Right cardiac atrium (tissue), 5 donors: Measurements from ENCODE around the gene SPATC1L. TPM values are rescaled to one million over a fixed set of nuclear protein-coding genes. Genes with fewer than 3 reads are reported as not detected.

Experiments used
- ATAC-seq, 2 donors: fragments of 200-7000 bp; cut with Tn5 transposase; one replicate each; pipeline versions ENCODE4 v1.8.0 to v1.9.1; 2020; ENCODE audit warnings: moderate library complexity in 2 of 2, mild to moderate bottlenecking in 1 of 2
- DNase-seq, 3 donors: peaks; one replicate each; pipeline ENCODE4 v3.0.0-alpha.2; 2020
- H3K27ac ChIP-seq: one replicate; pipeline ENCODE4 v1.5.1; 2013; ENCODE audit warnings: mild to moderate bottlenecking, low read length, control low read depth, moderate library complexity
- H3K27me3 ChIP-seq: one replicate; pipeline ENCODE4 v1.6.1; 2013; ENCODE audit not compliant: control insufficient read depth, insufficient read depth
- H3K4me1 ChIP-seq: one replicate; pipeline ENCODE4 v1.6.1; 2013; ENCODE audit warnings: low read length; ENCODE audit not compliant: control insufficient read depth, insufficient read depth
- H3K4me3 ChIP-seq: one replicate; pipeline ENCODE4 v1.5.1; 2013; ENCODE audit warnings: low read length, control low read depth
- H3K9me3 ChIP-seq: one replicate; pipeline ENCODE4 v1.6.1; 2013; ENCODE audit warnings: low read length; ENCODE audit not compliant: control insufficient read depth
- WGBS: extraction: QIAGEN DNeasy Blood & Tissue Kit; methylation state at CpG from one replicate; pipeline ENCODE4 v1.1.7; 2013; 5-methylcytosine and 5-hydroxymethylcytosine counted together
- intact Hi-C, 4 donors: fragments of 100-400 bp; cut with DNase I; formaldehyde crosslinking; loops; one replicate each; pipeline versions ENCODE4 v1.11.0 to v1.14.0; 2022 to 2023
- polyA plus RNA-seq: library from polyadenylated mRNA; stranded (reverse); fragments of 200-250 nt; gene quantifications from one replicate; pipeline ENCODE4 v1.2.3, GENCODE V29; 2013
- total RNA-seq, 4 donors: library from RNA; stranded (reverse); fragmentation: NEBNext Ultra II Directional; extraction: Animal tissue kit (Norgen Biotek cat#: 25700); gene quantifications; one replicate each; pipeline ENCODE4 v1.2.1, GENCODE V29; 2021
- donor health status: healthy with polysubstance abuse.
- donor health status: DM: no; HTN: yes; CAD: no.
- donor health status: DM: no; HTN: no; CAD: no.
- donor health status: DM: no; HTN: yes; CAD: no; lungs with severe emphysema.
- donor health status: DM: yes; HTN: yes; CAD: no.

SPATC1L gene
- total and polyA plus RNA-seq, 5 donors = 8.8 to 12.0 (median 11.3) TPM

GRCh38 chr21:46214478-46215340, 30.4 kb upstream of the SPATC1L start:
- Histone ChIP-seq H3K4me3 (no peak overlapping the region), H3K27me3 (no peaks in the 10 kb centered on the region), H3K9me3 (no peaks in the 10 kb centered on the region), H3K4me1 (no peaks in the 10 kb centered on the region), H3K27ac (no peak overlapping the region)
- ATAC-seq = no peak
- DNase-seq = no peak
- WGBS = 92% methylated on average over 27 of the region's 27 CpGs
- intact Hi-C loops = loop anchor here in 2 of 4 donors (10.0 kb wide), 2 partner anchors 60 kb away; partner anchors contain the start of gene FTCD (in 1 of the 2)

- Histone ChIP-seq H3K4me1 (no peaks in the 10 kb centered on the region), H3K27me3 (no peaks in the 10 kb centered on the region), H3K4me3 (no peak overlapping the region), H3K9me3 (no peaks in the 10 kb centered on the region), H3K27ac (no peak overlapping the region)
- intact Hi-C loops = loop anchor here in 2 of 4 donors (10.0 kb wide), 2 partner anchors 59 to 61 kb away; partner anchors contain the start of gene FTCD (in 1 of the 2)
- ATAC-seq (no peak), DNase-seq (peak in 1 of 3 donors; percentile 53)
- WGBS = 71% methylated on average over 15 of the region's 15 CpGs
Measured at GRCh38 chr21:46213620-46214286, 29.5 kb upstream of the SPATC1L start.

GRCh38 chr21:46212721-46213484, 28.6 kb upstream of the SPATC1L start:
- Histone ChIP-seq H3K27ac (no peak overlapping the region), H3K4me3 (no peak overlapping the region), H3K27me3 (no peaks in the 10 kb centered on the region), H3K9me3 (no peaks in the 10 kb centered on the region), H3K4me1 (no peaks in the 10 kb centered on the region)
- intact Hi-C loops = loop anchor here in 2 of 4 donors (10.0 kb wide), 2 partner anchors 58 to 62 kb away; partner anchors contain the start of gene FTCD (in 1 of the 2)
- DNase-seq = no peak
- WGBS = 92% methylated on average over 18 of the region's 18 CpGs
- no peak for ATAC-seq

GRCh38 chr21:46211786-46212720, 27.8 kb upstream of the SPATC1L start:
- intact Hi-C loops = loop anchor here in 2 of 4 donors (10.0 kb wide), 2 partner anchors 57 to 63 kb away; partner anchors contain the start of gene FTCD (in 1 of the 2)
- WGBS = 88% methylated on average over 23 of the region's 23 CpGs
- no peak for DNase-seq

GRCh38 chr21:46211376-46211775, 27.1 kb upstream of the SPATC1L start:
- no peak for DNase-seq
- WGBS = 91% methylated on average over 7 of the region's 7 CpGs

More at GRCh38 chr21:46211786-46212720, 27.8 kb upstream of the SPATC1L start:
- no peaks in the 10 kb centered on the region for H3K4me1 ChIP-seq
- H3K9me3 ChIP-seq = no peaks in the 10 kb centered on the region
- ATAC-seq = no peak
- no peak overlapping the region for H3K27ac ChIP-seq
- H3K27me3 ChIP-seq = no peaks in the 10 kb centered on the region
- H3K4me3 ChIP-seq = no peak overlapping the region

GRCh38 chr21:46210378-46211136, 26.3 kb upstream of the SPATC1L start:
- intact Hi-C loops = loop anchor here in 2 of 4 donors (10.0 kb wide), 2 partner anchors 56 to 64 kb away; partner anchors contain the start of gene FTCD (in 1 of the 2)
- no peak overlapping the region for H3K4me3 ChIP-seq
- ATAC-seq (no peak), DNase-seq (no peak)
- no peaks in the 10 kb centered on the region for H3K4me1 ChIP-seq
- no peaks in the 10 kb centered on the region for H3K27me3 ChIP-seq
- 88% methylated on average over 16 of the region's 16 CpGs for WGBS
- H3K9me3 ChIP-seq = no peaks in the 10 kb centered on the region
- no peak overlapping the region for H3K27ac ChIP-seq

More at GRCh38 chr21:46211376-46211775, 27.1 kb upstream of the SPATC1L start:
- ATAC-seq = no peak
- intact Hi-C loops = loop anchor here in 2 of 4 donors (10.0 kb wide), 2 partner anchors 57 to 63 kb away; partner anchors contain the start of gene FTCD (in 1 of the 2)
- no peaks in the 10 kb centered on the region for H3K27me3 ChIP-seq
- H3K9me3 ChIP-seq = no peaks in the 10 kb centered on the region
- no peak overlapping the region for H3K27ac ChIP-seq
- no peak overlapping the region for H3K4me3 ChIP-seq
- H3K4me1 ChIP-seq = no peaks in the 10 kb centered on the region

- DNase-seq (peak in 1 of 3 donors; percentile 49), ATAC-seq (no peak)
- Histone ChIP-seq H3K4me3 (no peak overlapping the region), H3K4me1 (no peaks in the 10 kb centered on the region), H3K27ac (no peak overlapping the region), H3K27me3 (no peaks in the 10 kb centered on the region), H3K9me3 (no peaks in the 10 kb centered on the region)
- WGBS = 91% methylated on average over 23 of the region's 23 CpGs
- intact Hi-C loops = no loop called here
Measured at GRCh38 chr21:46208761-46209721, 24.8 kb upstream of the SPATC1L start.

GRCh38 chr21:46207920-46208591, 23.8 kb upstream of the SPATC1L start:
- ATAC-seq (no peak), DNase-seq (peak in 2 of 3 donors; percentile 35 to 64)
- H3K4me1 ChIP-seq = no peaks in the 10 kb centered on the region
- no peaks in the 10 kb centered on the region for H3K9me3 ChIP-seq
- intact Hi-C loops = no loop called here
- H3K27ac ChIP-seq = no peak overlapping the region
- WGBS = 91% methylated on average over 27 of the region's 27 CpGs
- no peaks in the 10 kb centered on the region for H3K27me3 ChIP-seq
- H3K4me3 ChIP-seq = no peak overlapping the region
